Kidney (tissue), 22 donors: ENCODE results near the gene TTLL8. TPM values are rescaled to one million over a fixed set of nuclear protein-coding genes. Genes with fewer than 3 reads are reported as not detected.

Experiments
- DNase-seq, 5 donors: peaks; one replicate each; pipeline ENCODE4 v3.0.0-alpha.2; 2013 to 2020
- FAIRE-seq: peaks from 2 replicates; lab custom pipeline; 2012; peaks lifted over from hg19 to GRCh38; lab: Jason Lieb, UNC
- H3K27ac ChIP-seq, 2 donors: one replicate each; pipeline ENCODE4 v1.7.0; 2013; ENCODE audit warnings: low read depth in 2 of 2, low read length in 2 of 2, inconsistent platforms in 1 of 2
- H3K27me3 ChIP-seq: one replicate; pipeline ENCODE4 v1.7.1; 2013; ENCODE audit warnings: low read length, inconsistent platforms; ENCODE audit not compliant: control insufficient read depth, insufficient read depth
- H3K36me3 ChIP-seq, 3 donors: one replicate each; pipeline versions ENCODE4 v1.7.0 to v1.7.1; 2013; ENCODE audit warnings: low read length in 3 of 3, control low read depth in 1 of 3, inconsistent platforms in 1 of 3; ENCODE audit not compliant: insufficient read depth in 3 of 3, control insufficient read depth in 2 of 3
- H3K4me1 ChIP-seq, 3 donors: one replicate each; pipeline versions ENCODE4 v1.7.0 to v1.7.1; 2013; ENCODE audit warnings: low read length in 3 of 3, inconsistent platforms in 1 of 3, low read depth in 1 of 3; ENCODE audit not compliant: control insufficient read depth in 2 of 3, insufficient read depth in 2 of 3
- H3K4me3 ChIP-seq, 3 donors: one replicate each; pipeline versions ENCODE4 v1.7.0 to v1.8.1; 2013; ENCODE audit warnings: low read length in 3 of 3, control low read depth in 1 of 3, inconsistent platforms in 1 of 3
- H3K9ac ChIP-seq, 3 donors: one replicate each; pipeline versions ENCODE4 v1.7.0 to v1.7.1; 2013; ENCODE audit warnings: low read length in 3 of 3, control low read depth in 1 of 3, inconsistent platforms in 1 of 3
- H3K9me3 ChIP-seq, 3 donors: one replicate each; pipeline versions ENCODE4 v1.7.0 to v1.7.1; 2013; ENCODE audit warnings: low read length in 3 of 3, control low read depth in 1 of 3, inconsistent platforms in 1 of 3; ENCODE audit not compliant: control insufficient read depth in 2 of 3, insufficient read depth in 1 of 3
- intact Hi-C: fragments of 100-400 bp; cut with DNase I; formaldehyde crosslinking; loops from one replicate; pipeline ENCODE4 v1.11.1; 2022
- long read RNA-seq, 10 donors: library from polyadenylated mRNA in 1 of 10; unstranded in 1 of 10; transcript quantifications; one replicate each; pipeline ENCODE4 v2.0.0 and lab custom pipeline, GENCODE V29; 2021 to 2026
- polyA plus RNA-seq: library from polyadenylated mRNA; stranded (reverse); fragments of 350-450 nt; fragmentation: Illumina TruSeq; extraction: RNeasy Lipid Tissue Mini Kit (QIAGEN cat#74804); gene quantifications from one replicate; pipeline ENCODE4 v1.2.3, GENCODE V29; 2014; ENCODE audit warnings: low read depth, low replicate concordance; ENCODE audit not compliant: insufficient read depth
- total RNA-seq: library from RNA; stranded (reverse); fragmentation: NEBNext Ultra II Directional; extraction: Animal tissue kit (Norgen Biotek cat#: 25700); gene quantifications from one replicate; pipeline ENCODE4 v1.2.1, GENCODE V29; 2021
- TF ChIP-seq, protein P1 (sequence below): IDR thresholded peaks from 3 replicates; pipeline ENCODE4 v1.5.1; 2012; ENCODE audit warnings: mild to moderate bottlenecking, moderate library complexity, borderline replicate concordance; ENCODE audit not compliant: insufficient read depth; ENCODE audit errors: extremely low read depth
- donor health status: control.
- donor health status: control.
- donor health status: control.
- donor health status: control.
- donor health status: control.
- donor health status: DM: yes; HTN: yes; CAD: no.
- donor health status: Normal renal cell carcinoma (clear cell type).

TTLL8 gene
- total RNA-seq: not detected
- not detected for polyA plus RNA-seq
- long read RNA-seq, donor 1: 0 reads
- long read RNA-seq, donor 2: 0 reads
- long read RNA-seq, donor 3: 0 reads
- long read RNA-seq, donor 4: 0 reads
- long read RNA-seq, donor 5: 0 reads
- long read RNA-seq, donor 6: 0 reads
- long read RNA-seq, donor 7: 0 reads
- long read RNA-seq, donor 8: 0 reads
- long read RNA-seq, donor 9: 0 reads
- long read RNA-seq, donor 10: 0 reads

DNA sequence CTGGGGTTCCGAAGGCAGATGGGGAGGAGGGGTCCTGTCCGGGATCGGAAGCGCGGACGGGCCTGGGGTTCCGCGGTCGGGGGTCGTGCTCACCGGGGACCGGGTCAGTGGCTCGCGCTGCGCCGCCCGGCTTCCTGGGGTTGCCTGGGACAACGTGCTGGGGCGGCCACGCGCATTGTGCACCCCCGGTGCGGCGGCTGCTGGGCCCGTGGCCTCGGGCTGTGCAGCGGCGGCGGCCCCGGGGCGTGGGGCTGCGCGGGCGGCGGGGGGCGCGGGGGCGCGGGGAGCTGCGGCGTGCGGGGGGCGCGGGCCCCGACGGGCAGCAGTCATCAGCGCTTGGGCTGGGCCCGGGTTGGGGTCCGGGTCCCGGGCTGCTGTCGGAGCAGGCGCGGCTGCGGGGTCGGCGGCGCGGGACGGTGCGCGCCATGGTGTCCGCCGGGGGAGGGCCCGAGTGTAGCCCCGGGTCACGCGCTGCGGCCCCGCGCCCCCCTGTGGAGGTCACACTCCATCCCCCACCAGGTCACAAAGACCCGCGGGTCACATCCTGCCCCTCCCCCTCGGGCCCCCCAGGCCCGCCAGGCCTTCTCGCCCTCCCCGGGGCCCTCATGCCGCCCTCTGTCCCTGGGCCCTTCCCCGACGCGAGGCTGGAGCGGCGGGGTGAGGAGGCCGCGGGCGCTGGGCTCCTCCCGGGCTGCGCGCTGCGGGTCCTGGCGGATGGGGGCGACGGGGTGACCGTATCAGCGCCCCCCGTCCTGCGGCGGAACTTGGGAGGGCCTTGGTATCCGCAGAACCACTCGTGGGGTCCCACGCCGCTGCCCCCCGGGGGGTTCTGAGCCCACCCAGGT lies at the start of gene TTLL8:
TTLL8 (minus strand) TSS at position 238 of the 845 bp plus-strand sequence.
- H3K9me3 ChIP-seq: no peaks in the 10 kb centered on the region
- no peak within 1 kb of the TSS for H3K27ac ChIP-seq
- TF ChIP-seq, protein P1, sequence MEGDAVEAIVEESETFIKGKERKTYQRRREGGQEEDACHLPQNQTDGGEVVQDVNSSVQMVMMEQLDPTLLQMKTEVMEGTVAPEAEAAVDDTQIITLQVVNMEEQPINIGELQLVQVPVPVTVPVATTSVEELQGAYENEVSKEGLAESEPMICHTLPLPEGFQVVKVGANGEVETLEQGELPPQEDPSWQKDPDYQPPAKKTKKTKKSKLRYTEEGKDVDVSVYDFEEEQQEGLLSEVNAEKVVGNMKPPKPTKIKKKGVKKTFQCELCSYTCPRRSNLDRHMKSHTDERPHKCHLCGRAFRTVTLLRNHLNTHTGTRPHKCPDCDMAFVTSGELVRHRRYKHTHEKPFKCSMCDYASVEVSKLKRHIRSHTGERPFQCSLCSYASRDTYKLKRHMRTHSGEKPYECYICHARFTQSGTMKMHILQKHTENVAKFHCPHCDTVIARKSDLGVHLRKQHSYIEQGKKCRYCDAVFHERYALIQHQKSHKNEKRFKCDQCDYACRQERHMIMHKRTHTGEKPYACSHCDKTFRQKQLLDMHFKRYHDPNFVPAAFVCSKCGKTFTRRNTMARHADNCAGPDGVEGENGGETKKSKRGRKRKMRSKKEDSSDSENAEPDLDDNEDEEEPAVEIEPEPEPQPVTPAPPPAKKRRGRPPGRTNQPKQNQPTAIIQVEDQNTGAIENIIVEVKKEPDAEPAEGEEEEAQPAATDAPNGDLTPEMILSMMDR: no peak
- no peaks in the 10 kb centered on the region for H3K36me3 ChIP-seq
- peak in 3 of 5 donors; percentile 29 to 74 (median 73) for DNase-seq
- no peak within 1 kb of the TSS for H3K4me3 ChIP-seq
- no peak for FAIRE-seq
- H3K9ac ChIP-seq: no peak within 1 kb of the TSS
- intact Hi-C loops: no loop called here
- H3K27me3 ChIP-seq: no peaks in the 10 kb centered on the region
- peaks cover 0 to 2% (median 0%) of the 10 kb centered on the region in 3 donors for H3K4me1 ChIP-seq

DNA sequence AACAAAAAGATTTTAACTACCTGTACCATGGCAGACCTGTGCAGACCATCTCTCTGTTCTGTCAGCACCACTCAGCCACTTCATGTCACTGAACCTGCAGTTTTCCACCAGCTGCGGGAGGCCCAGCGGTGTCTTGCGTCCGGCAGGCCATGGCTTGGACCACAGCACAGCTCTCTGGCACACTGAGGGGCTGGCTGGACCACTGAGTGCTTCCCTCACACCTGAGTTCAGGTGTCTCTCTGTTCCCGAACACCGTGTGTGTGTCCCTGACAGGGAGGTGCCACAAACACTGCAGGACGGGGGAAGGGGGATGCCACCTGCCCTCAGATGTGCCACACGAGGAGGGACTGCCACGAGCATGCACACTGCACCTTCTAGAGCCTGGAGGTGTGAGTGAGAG lies 49.4 kb upstream of the TTLL8 start:
- Histone ChIP-seq H3K4me3 (no peak overlapping the region), H3K4me1 (peaks cover 0 to 2% (median 0%) of the 10 kb centered on the region in 3 donors), H3K9ac (no peak overlapping the region), H3K27me3 (no peaks in the 10 kb centered on the region), H3K27ac (no peak overlapping the region), H3K36me3 (no peaks in the 10 kb centered on the region), H3K9me3 (no peaks in the 10 kb centered on the region)
- FAIRE-seq (no peak), DNase-seq (peak in 1 of 5 donors; percentile 73)
- intact Hi-C loops: no loop called here
- TF ChIP-seq, protein P1: no peak

DNA sequence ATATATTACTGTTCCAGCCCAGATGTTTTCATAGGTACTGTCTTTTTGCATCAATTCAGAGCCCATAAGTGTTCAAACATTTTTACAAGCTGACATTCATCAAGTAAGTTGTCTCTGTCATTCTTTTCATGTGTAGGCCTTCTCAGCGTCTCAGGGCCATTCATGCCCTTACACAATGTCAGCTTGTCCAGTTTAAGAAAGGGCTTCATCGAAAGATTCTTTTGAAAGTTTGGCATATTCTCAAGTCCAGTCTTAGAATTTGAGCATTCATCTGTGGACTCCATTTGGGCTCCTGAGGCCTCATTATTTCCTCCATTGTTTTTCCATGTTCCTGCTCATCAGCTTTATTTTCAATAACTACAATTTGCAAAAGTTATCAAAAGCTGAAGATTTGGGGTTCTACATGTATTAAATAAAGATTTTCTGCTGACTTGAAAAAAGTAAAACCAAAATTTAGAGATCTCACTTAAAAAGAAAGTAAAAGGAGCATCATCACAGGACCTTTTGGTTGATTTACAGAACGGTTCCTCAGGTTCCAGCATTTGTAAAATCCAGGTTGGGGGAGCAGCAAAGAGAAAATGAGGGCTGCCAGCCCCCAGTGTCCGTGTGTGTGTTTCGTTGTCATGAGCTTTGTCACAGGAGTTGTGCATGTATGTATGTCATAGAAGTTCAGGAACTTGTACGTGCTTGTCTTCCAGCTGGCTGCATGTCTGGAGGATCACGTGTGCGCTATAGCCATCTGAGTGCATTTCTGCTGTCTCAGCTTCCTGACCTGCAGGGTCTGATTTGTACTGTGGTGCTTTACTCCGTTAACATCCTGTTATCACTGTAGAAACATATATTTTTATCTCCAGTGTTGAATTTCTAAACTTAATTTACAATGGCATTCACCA lies 47.4 kb upstream of the TTLL8 start:
- Histone ChIP-seq H3K9ac (no peak overlapping the region), H3K4me3 (no peak overlapping the region), H3K27me3 (no peaks in the 10 kb centered on the region), H3K4me1 (peaks cover 0 to 2% (median 0%) of the 10 kb centered on the region in 3 donors), H3K27ac (no peak overlapping the region), H3K9me3 (no peaks in the 10 kb centered on the region), H3K36me3 (no peaks in the 10 kb centered on the region)
- no peak for FAIRE-seq
- intact Hi-C loops: no loop called here
- peak in 2 of 5 donors; percentile 46 to 71 for DNase-seq
- TF ChIP-seq, protein P1: no peak
